GM12892 (cell line): ENCODE results near the gene ZNF507.
"Not testable (repeated sequence)": the region's sequence is repeated elsewhere in the genome, so short reads cannot be mapped to it uniquely, and the experiment has no call there.

ENCODE experiments used
- DNase-seq: peaks from one replicate; pipeline ENCODE4 v3.0.0; 2011; ENCODE audit not compliant: insufficient read length
- FAIRE-seq: peaks from 2 replicates; lab custom pipeline; 2011; peaks lifted over from hg19 to GRCh38; lab: Jason Lieb, UNC
- POLR2A ChIP-seq: IDR thresholded peaks from 2 replicates; pipeline ENCODE4 v1.6.1; 2011; ENCODE audit warnings: low read depth, low read length, control low read depth
- POLR2AphosphoS5 ChIP-seq: IDR thresholded peaks from 2 replicates; pipeline ENCODE4 v1.6.1; 2011; ENCODE audit warnings: low read depth, low read length, control low read depth
- TAF1 ChIP-seq: IDR thresholded peaks from 2 replicates; pipeline ENCODE4 v1.6.1; 2011; ENCODE audit warnings: low read depth, mild to moderate bottlenecking, control low read depth, low read length, borderline replicate concordance

ZNF507 gene

GRCh38 chr19:32405431-32406160 is 60.2 kb downstream of the ZNF507 start, which contains the start of gene DPY19L3:
Gene DPY19L3, plus strand, starts transcription at chr19:32405770. Its CDS starts 2,484 bp downstream, at chr19:32408254.
- FAIRE-seq, result peak; percentile 96
- TF ChIP-seq POLR2A (peak; percentile 97), TAF1 (peak; percentile 94), POLR2AphosphoS5 (peak; percentile 98)
- peak; percentile 91 for DNase-seq

- FAIRE-seq, result no peak
- no peak for TF ChIP-seq POLR2A
- TF ChIP-seq TAF1, result no peak
- TF ChIP-seq POLR2AphosphoS5, result no peak
- DNase-seq, result no peak
These were observed 61.0 kb downstream of the ZNF507 start for GRCh38 chr19:32406161-32407003.

GRCh38 chr19:32407004-32407992 is 61.9 kb downstream of the ZNF507 start:
- FAIRE-seq (no peak), DNase-seq (no peak)
- TF ChIP-seq POLR2A (no peak), TAF1 (no peak), POLR2AphosphoS5 (no peak)

- TF ChIP-seq POLR2A (no peak), TAF1 (no peak), POLR2AphosphoS5 (no peak)
- FAIRE-seq, result no peak
These were observed 69.8 kb downstream of the ZNF507 start for GRCh38 chr19:32415246-32415645.

GRCh38 chr19:32415669-32416068 is 70.3 kb downstream of the ZNF507 start:
- FAIRE-seq (no peak), DNase-seq (no peak)
- TF ChIP-seq POLR2A, result no peak
- no peak for TF ChIP-seq TAF1
- TF ChIP-seq POLR2AphosphoS5, result no peak

More at GRCh38 chr19:32415246-32415645, 69.8 kb downstream of the ZNF507 start:
- no peak for DNase-seq

GRCh38 chr19:32416749-32417456 is 71.5 kb downstream of the ZNF507 start:
- no peak for TF ChIP-seq POLR2AphosphoS5
- no peak for TF ChIP-seq POLR2A
- TF ChIP-seq TAF1, result no peak
- FAIRE-seq (no peak), DNase-seq (no peak)

GRCh38 chr19:32418155-32418554 is 72.7 kb downstream of the ZNF507 start:
- DNase-seq, result no peak
- FAIRE-seq, result no peak
- TF ChIP-seq POLR2A (no peak), TAF1 (no peak), POLR2AphosphoS5 (no peak)

- DNase-seq, result no peak
- TF ChIP-seq POLR2AphosphoS5, result no peak
- TF ChIP-seq TAF1, result no peak
- no peak for TF ChIP-seq POLR2A
- FAIRE-seq, result no peak
These were observed 76.4 kb downstream of the ZNF507 start for GRCh38 chr19:32421589-32422361.

GRCh38 chr19:32422435-32422834 is 77.0 kb downstream of the ZNF507 start:
- FAIRE-seq (no peak), DNase-seq (no peak)
- no peak for TF ChIP-seq TAF1
- no peak for TF ChIP-seq POLR2A
- no peak for TF ChIP-seq POLR2AphosphoS5

- DNase-seq, FAIRE-seq: not testable (repeated sequence)
These were observed 78.5 kb downstream of the ZNF507 start for GRCh38 chr19:32423944-32424343.
